DOHH2 (cell line): ENCODE measurements around the gene RPTOR.

Experiments used
- CTCF ChIP-seq: fragments of 200-600 bp; sonication (generic); IDR thresholded peaks from one replicate; pipeline ENCODE4 v1.5.1; 2014; ENCODE audit warnings: antibody characterized with exemption, mild to moderate bottlenecking, low read depth, low read length; ENCODE audit not compliant: poor library complexity, severe bottlenecking
- EZH2phosphoT487 ChIP-seq: fragments of 200-600 bp; sonication (generic); IDR thresholded peaks from 2 replicates; pipeline ENCODE4 v1.6.1; 2017; ENCODE audit warnings: borderline replicate concordance, mild to moderate bottlenecking, antibody characterized with exemption, low read length, moderate library complexity, mixed read lengths

- TF ChIP-seq CTCF = no peak
- TF ChIP-seq EZH2phosphoT487 = no peak
Measured at GRCh38 chr17:80815151-80815681, 270.6 kb downstream of the RPTOR start.
